Skeletal muscle tissue (tissue), 4 donors: Measurements from ENCODE around the gene TMPRSS7. TPM values are rescaled to one million over a fixed set of nuclear protein-coding genes. Genes with fewer than 3 reads are reported as not detected.

Experiments used
- H3K27ac ChIP-seq: one replicate; pipeline ENCODE4 v1.7.0; 2013; ENCODE audit warnings: mild to moderate bottlenecking, low read depth, low read length, inconsistent platforms
- H3K27me3 ChIP-seq, 3 donors: one replicate each; pipeline ENCODE4 v1.7.0; 2013; ENCODE audit warnings: low read length in 3 of 3; ENCODE audit not compliant: control insufficient read depth in 3 of 3, insufficient read depth in 3 of 3
- H3K36me3 ChIP-seq, 3 donors: one replicate each; pipeline ENCODE4 v1.7.0; 2013; ENCODE audit warnings: low read length in 3 of 3; ENCODE audit not compliant: control insufficient read depth in 3 of 3, insufficient read depth in 3 of 3
- H3K4me1 ChIP-seq, 3 donors: one replicate each; pipeline ENCODE4 v1.7.0; 2013; ENCODE audit warnings: low read length in 3 of 3, mild to moderate bottlenecking in 3 of 3; ENCODE audit not compliant: control insufficient read depth in 3 of 3, insufficient read depth in 3 of 3
- H3K4me3 ChIP-seq, 3 donors: one replicate each; pipeline ENCODE4 v1.7.0; 2013; ENCODE audit warnings: low read length in 3 of 3
- H3K9ac ChIP-seq, 3 donors: one replicate each; pipeline ENCODE4 v1.7.0; 2013; ENCODE audit warnings: low read length in 3 of 3, mild to moderate bottlenecking in 3 of 3, moderate library complexity in 2 of 3, low read depth in 1 of 3
- H3K9me3 ChIP-seq, 3 donors: one replicate each; pipeline ENCODE4 v1.7.0; 2013; ENCODE audit warnings: low read length in 3 of 3; ENCODE audit not compliant: control insufficient read depth in 3 of 3
- total RNA-seq: library from RNA; depleted of rRNA; stranded (reverse); fragments of >200 nt; gene quantifications from one replicate; pipeline ENCODE4 v1.2.3, GENCODE V29; 2014
- donor health status: Osteomylitis.

Gene TMPRSS7
- total RNA-seq, 1 donor from 2014 or later, result not detected

DNA sequence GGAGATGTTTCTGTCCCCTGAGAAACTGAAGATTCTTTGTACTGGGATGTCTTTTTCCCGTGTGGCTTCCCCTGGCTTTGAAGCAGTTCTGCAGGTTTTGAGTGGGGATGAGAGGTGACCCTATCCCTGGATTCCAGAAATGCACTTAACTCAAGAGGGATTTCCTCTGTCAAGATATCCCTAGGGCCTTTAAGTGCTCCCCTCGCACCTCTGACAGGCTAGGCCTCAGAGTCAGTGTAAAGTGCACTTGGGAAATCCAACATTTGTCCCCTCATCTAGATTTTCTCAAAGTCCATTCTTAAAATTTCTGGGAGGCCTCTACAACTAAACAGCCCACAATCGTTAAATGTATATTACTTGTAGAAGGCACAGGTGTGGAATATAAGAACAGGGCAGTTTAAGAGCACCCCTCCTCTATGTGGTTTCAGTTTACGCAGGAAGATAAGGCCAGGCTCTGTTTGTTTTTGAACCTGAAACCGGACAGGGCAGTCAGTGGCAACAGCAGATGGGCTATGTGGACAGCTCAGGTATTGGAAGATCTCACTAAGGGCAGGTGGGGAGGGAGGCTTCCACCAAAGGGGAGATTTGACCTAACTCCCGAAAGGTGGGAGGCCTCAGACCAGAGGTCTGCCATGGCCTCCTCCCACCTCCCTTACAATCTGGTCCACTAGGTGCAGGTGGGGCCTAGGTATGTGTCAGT, 56.5 kb downstream of the TMPRSS7 start:
- Histone ChIP-seq H3K4me3 (no peak overlapping the region), H3K9ac (peak overlapping the region in 1 of 3 donors; percentile 25), H3K36me3 (no peaks in the 10 kb centered on the region), H3K27me3 (no peaks in the 10 kb centered on the region), H3K9me3 (no peaks in the 10 kb centered on the region), H3K4me1 (peaks cover 4 to 8% (median 5%) of the 10 kb centered on the region in 3 donors), H3K27ac (no peak overlapping the region)

- Histone ChIP-seq H3K36me3 (no peaks in the 10 kb centered on the region), H3K27me3 (no peaks in the 10 kb centered on the region), H3K9ac (no peak overlapping the region), H3K9me3 (no peaks in the 10 kb centered on the region), H3K4me3 (peak overlapping the region in 1 of 3 donors; percentile 5), H3K27ac (no peak overlapping the region), H3K4me1 (peaks cover 0 to 8% (median 2%) of the 10 kb centered on the region in 3 donors)
Observed at GRCh38 chr3:112092496-112093179, 58.1 kb downstream of the TMPRSS7 start.

DNA sequence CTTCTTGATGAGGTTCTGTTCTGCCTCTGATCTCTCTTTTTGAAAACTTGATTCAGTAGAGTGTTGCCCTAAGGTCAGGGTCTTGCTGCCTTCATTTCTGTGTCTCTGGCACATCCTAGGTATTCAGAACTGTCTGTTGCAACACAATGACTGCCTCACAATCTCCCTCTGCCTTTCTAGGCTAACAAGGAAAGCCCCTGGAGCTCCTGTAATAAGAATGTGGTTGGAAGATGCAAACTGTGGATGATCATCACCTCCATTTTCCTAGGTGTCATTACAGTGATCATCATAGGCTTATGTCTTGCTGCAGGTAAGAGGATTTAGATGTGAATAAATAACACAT, 58.6 kb downstream of the TMPRSS7 start:
- H3K9me3 ChIP-seq, result no peaks in the 10 kb centered on the region
- H3K27me3 ChIP-seq, result no peaks in the 10 kb centered on the region
- no peak overlapping the region for H3K9ac ChIP-seq
- H3K27ac ChIP-seq, result no peak overlapping the region
- H3K36me3 ChIP-seq, result no peaks in the 10 kb centered on the region
- H3K4me1 ChIP-seq, result peaks cover 0 to 8% (median 2%) of the 10 kb centered on the region in 3 donors
- H3K4me3 ChIP-seq, result no peak overlapping the region

DNA sequence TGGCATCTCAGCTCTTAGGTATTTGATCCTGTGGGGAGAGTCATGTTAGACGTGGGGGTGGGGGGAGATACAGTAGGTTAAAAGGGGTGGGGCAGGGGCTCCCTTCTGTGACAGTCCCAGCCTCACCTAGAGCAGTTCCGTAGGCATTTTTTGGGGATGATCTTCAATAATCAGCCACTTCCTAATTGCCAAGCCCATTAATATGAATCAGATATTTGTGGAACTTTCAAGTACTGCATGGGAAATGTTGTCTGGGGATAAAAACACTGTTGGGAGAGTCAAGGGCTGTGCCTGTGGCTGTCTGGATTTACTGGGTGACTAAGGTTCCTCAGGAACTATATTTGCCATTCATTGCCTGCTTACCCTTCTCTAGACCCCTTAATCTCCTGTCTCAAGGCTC, 61.2 kb downstream of the TMPRSS7 start:
- Histone ChIP-seq H3K9me3 (no peaks in the 10 kb centered on the region), H3K36me3 (no peaks in the 10 kb centered on the region), H3K27me3 (no peaks in the 10 kb centered on the region), H3K4me1 (peaks cover 0 to 8% (median 0%) of the 10 kb centered on the region in 3 donors), H3K27ac (no peak overlapping the region), H3K9ac (no peak overlapping the region), H3K4me3 (no peak overlapping the region)

- H3K4me3 ChIP-seq, result no peak overlapping the region
- no peaks in the 10 kb centered on the region for H3K36me3 ChIP-seq
Observed at GRCh38 chr3:112096176-112096575, 61.6 kb downstream of the TMPRSS7 start.

GRCh38 chr3:112097378-112097777, 62.8 kb downstream of the TMPRSS7 start:
- Histone ChIP-seq H3K4me3 (no peak overlapping the region), H3K9me3 (no peaks in the 10 kb centered on the region), H3K9ac (no peak overlapping the region), H3K27ac (no peak overlapping the region), H3K4me1 (peaks cover 0 to 6% (median 0%) of the 10 kb centered on the region in 3 donors), H3K27me3 (no peaks in the 10 kb centered on the region), H3K36me3 (no peaks in the 10 kb centered on the region)

More at GRCh38 chr3:112096176-112096575, 61.6 kb downstream of the TMPRSS7 start:
- H3K9ac ChIP-seq, result no peak overlapping the region
- H3K9me3 ChIP-seq, result no peaks in the 10 kb centered on the region
- no peak overlapping the region for H3K27ac ChIP-seq
- H3K27me3 ChIP-seq, result no peaks in the 10 kb centered on the region
- peaks cover 0 to 8% (median 0%) of the 10 kb centered on the region in 3 donors for H3K4me1 ChIP-seq

GRCh38 chr3:112101916-112102315, 67.4 kb downstream of the TMPRSS7 start:
- Histone ChIP-seq H3K9ac (no peak overlapping the region), H3K4me1 (no peaks in the 10 kb centered on the region), H3K27me3 (no peaks in the 10 kb centered on the region), H3K27ac (no peak overlapping the region), H3K36me3 (no peaks in the 10 kb centered on the region), H3K9me3 (no peaks in the 10 kb centered on the region), H3K4me3 (no peak overlapping the region)

DNA sequence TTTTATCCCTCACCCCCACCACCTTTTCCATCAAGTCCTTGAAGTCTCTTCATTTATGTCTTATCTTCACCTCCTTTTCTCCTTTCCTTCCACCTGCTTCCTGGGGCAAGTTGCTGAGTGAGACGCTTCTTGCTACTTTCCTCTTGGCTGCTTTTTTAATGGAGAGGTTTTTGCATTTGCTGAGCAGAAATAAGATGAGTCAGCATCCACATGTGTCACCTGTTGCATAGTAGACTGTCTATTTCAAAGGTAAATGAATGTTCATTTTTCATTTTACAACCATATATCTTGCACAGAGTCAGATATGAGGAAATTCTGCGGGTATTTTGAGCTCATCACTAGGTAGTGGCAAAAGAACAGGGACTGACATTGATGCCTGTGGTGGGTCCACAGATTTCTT, 70.2 kb downstream of the TMPRSS7 start:
- Histone ChIP-seq H3K9ac (no peak overlapping the region), H3K36me3 (no peaks in the 10 kb centered on the region), H3K27ac (no peak overlapping the region), H3K4me1 (no peaks in the 10 kb centered on the region), H3K9me3 (no peaks in the 10 kb centered on the region), H3K4me3 (no peak overlapping the region), H3K27me3 (no peaks in the 10 kb centered on the region)

DNA sequence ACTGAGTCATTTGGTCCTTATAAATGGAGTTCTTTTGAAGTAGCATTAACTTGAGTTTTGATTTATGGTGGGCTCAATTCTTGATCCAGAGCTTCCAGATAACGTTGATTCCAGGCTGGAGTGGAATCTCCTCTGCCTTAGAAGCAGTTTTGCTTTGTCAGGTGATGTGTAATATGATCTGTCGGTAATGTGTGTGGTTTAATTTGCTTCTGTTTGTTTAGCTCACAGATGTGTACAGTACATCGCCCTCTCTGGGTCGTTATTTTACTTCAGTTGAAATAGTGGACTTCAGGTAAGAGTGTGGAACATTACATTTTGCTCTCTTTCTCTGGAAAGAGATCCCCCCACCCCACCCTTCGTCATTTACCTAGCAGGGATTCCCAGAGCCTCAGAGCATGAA, 74.8 kb downstream of the TMPRSS7 start:
- Histone ChIP-seq H3K9me3 (no peaks in the 10 kb centered on the region), H3K27me3 (no peaks in the 10 kb centered on the region), H3K9ac (no peak overlapping the region), H3K36me3 (no peaks in the 10 kb centered on the region), H3K4me3 (no peak overlapping the region), H3K4me1 (no peaks in the 10 kb centered on the region), H3K27ac (no peak overlapping the region)

GRCh38 chr3:112111785-112112402, 77.4 kb downstream of the TMPRSS7 start:
- H3K9ac ChIP-seq, result no peak overlapping the region
- H3K27ac ChIP-seq, result no peak overlapping the region
- H3K4me3 ChIP-seq, result no peak overlapping the region
- H3K27me3 ChIP-seq, result no peaks in the 10 kb centered on the region
- H3K36me3 ChIP-seq, result no peaks in the 10 kb centered on the region
- H3K4me1 ChIP-seq, result no peaks in the 10 kb centered on the region
- H3K9me3 ChIP-seq, result no peaks in the 10 kb centered on the region
